ENCODE data around the gene MED13L.

The MED13L gene

GRCh38 chr12:116257215-116257614 is 20.3 kb downstream of the MED13L start:
- Histone ChIP-seq H3K9ac (0 out of 22 replicates have a peak overlapping the region, but pooled peaks of 1 of the 11 experiments have one; percentile 9), H3K27ac (no peak overlapping the region), H3K27me3 (no peaks in the 10 kb centered on the region), H3K4me3 (no peak overlapping the region), H3K36me3 (peaks cover 0 to 23% (median 14%) of the 10 kb centered on the region in 11 experiments; a peak in 13 of 22 replicates), H4K20me1 (peaks cover 95 to 100% (median 100%) of the 10 kb centered on the region in 11 experiments), H3K4me1 (peaks cover 9 to 55% (median 29%) of the 10 kb centered on the region in 10 experiments; a peak in 19 of 20 replicates), H3K4me2 (peak overlapping the region in 5 of 11 experiments; percentile 8 to 58 (median 19); a peak in 5 of 22 replicates), H3K9me3 (replicated peaks in 1 of 11) (peaks cover 2 to 29% (median 24%) of the 10 kb centered on the region in 11 experiments; a peak in 20 of 22 replicates)
- TF ChIP-seq Cebpa-rat (IDR thresholded peaks at IDR 0.05), result no peak

- Histone ChIP-seq H3K9me3 (replicated peaks in 1 of 11) (peaks cover 25 to 58% (median 50%) of the 10 kb centered on the region in 11 experiments), H3K4me2 (no peak overlapping the region; a peak in 1 of 22 replicates), H3K36me3 (peaks cover 0 to 39% (median 18%) of the 10 kb centered on the region in 11 experiments; a peak in 13 of 22 replicates), H3K9ac (no peak overlapping the region), H4K20me1 (peaks cover 73 to 98% (median 90%) of the 10 kb centered on the region in 11 experiments), H3K27me3 (no peaks in the 10 kb centered on the region), H3K4me1 (peaks cover 0 to 46% (median 20%) of the 10 kb centered on the region in 10 experiments; a peak in 16 of 20 replicates), H3K4me3 (no peak overlapping the region), H3K27ac (no peak overlapping the region)
- no peak for TF ChIP-seq Cebpa-rat (IDR thresholded peaks at IDR 0.05)
Observed at GRCh38 chr12:116249938-116250337, 27.6 kb downstream of the MED13L start.

- Histone ChIP-seq H3K27ac (no peak overlapping the region; a peak in 1 of 22 replicates), H3K4me3 (no peak overlapping the region), H3K9ac (no peak overlapping the region), H3K27me3 (no peaks in the 10 kb centered on the region), H4K20me1 (peaks cover 73 to 98% (median 90%) of the 10 kb centered on the region in 11 experiments), H3K36me3 (peaks cover 0 to 31% (median 17%) of the 10 kb centered on the region in 11 experiments; a peak in 12 of 22 replicates), H3K4me2 (peak overlapping the region in 5 of 11 experiments; percentile 0 to 34 (median 19); a peak in 6 of 22 replicates), H3K9me3 (replicated peaks in 1 of 11) (peaks cover 25 to 50% (median 43%) of the 10 kb centered on the region in 11 experiments), H3K4me1 (peaks cover 3 to 56% (median 28%) of the 10 kb centered on the region in 10 experiments; a peak in 17 of 20 replicates)
- no peak for TF ChIP-seq Cebpa-rat (IDR thresholded peaks at IDR 0.05)
Observed at GRCh38 chr12:116248930-116249329, 28.6 kb downstream of the MED13L start.

GRCh38 chr12:116248433-116248832 is 29.1 kb downstream of the MED13L start:
- Histone ChIP-seq H3K9ac (no peak overlapping the region), H4K20me1 (peaks cover 73 to 98% (median 90%) of the 10 kb centered on the region in 11 experiments), H3K4me2 (peak overlapping the region in 6 of 11 experiments; percentile 0 to 34 (median 18); a peak in 6 of 22 replicates), H3K27me3 (no peaks in the 10 kb centered on the region), H3K36me3 (peaks cover 0 to 27% (median 15%) of the 10 kb centered on the region in 11 experiments; a peak in 14 of 22 replicates), H3K27ac (no peak overlapping the region), H3K4me1 (peaks cover 7 to 61% (median 32%) of the 10 kb centered on the region in 10 experiments; a peak in 17 of 20 replicates), H3K4me3 (no peak overlapping the region), H3K9me3 (replicated peaks in 1 of 11) (peaks cover 25 to 45% (median 38%) of the 10 kb centered on the region in 11 experiments)
- no peak for TF ChIP-seq Cebpa-rat (IDR thresholded peaks at IDR 0.05)

GRCh38 chr12:116247377-116247776 is 30.1 kb downstream of the MED13L start:
- Histone ChIP-seq H4K20me1 (peaks cover 73 to 98% (median 90%) of the 10 kb centered on the region in 11 experiments), H3K9ac (no peak overlapping the region), H3K4me1 (peaks cover 10 to 71% (median 32%) of the 10 kb centered on the region in 10 experiments; a peak in 17 of 20 replicates), H3K36me3 (peaks cover 0 to 22% (median 9%) of the 10 kb centered on the region in 11 experiments; a peak in 12 of 22 replicates), H3K27me3 (no peaks in the 10 kb centered on the region), H3K4me3 (no peak overlapping the region), H3K4me2 (peak overlapping the region in 2 of 11 experiments; percentile 7 to 8; a peak in 2 of 22 replicates), H3K9me3 (replicated peaks in 1 of 11) (peaks cover 21 to 34% (median 29%) of the 10 kb centered on the region in 11 experiments), H3K27ac (no peak overlapping the region)
- no peak for TF ChIP-seq Cebpa-rat (IDR thresholded peaks at IDR 0.05)

GRCh38 chr12:116246490-116247179 is 30.9 kb downstream of the MED13L start:
- H3K9ac ChIP-seq, result no peak overlapping the region
- TF ChIP-seq Cebpa-rat (IDR thresholded peaks at IDR 0.05), result no peak
- H3K4me2 ChIP-seq, result peak overlapping the region in 5 of 11 experiments; percentile 4 to 85 (median 58); a peak in 9 of 22 replicates
- 0 out of 22 replicates have a peak overlapping the region, but pooled peaks of 1 of the 11 experiments have one; percentile 50 for H3K27ac ChIP-seq
- H3K4me3 ChIP-seq, result no peak overlapping the region
- peaks cover 10 to 77% (median 32%) of the 10 kb centered on the region in 10 experiments; a peak in 17 of 20 replicates for H3K4me1 ChIP-seq
- peaks cover 18 to 27% (median 21%) of the 10 kb centered on the region in 11 experiments for H3K9me3 ChIP-seq (replicated peaks in 1 of 11)
- peaks cover 0 to 15% (median 4%) of the 10 kb centered on the region in 11 experiments; a peak in 8 of 22 replicates for H3K36me3 ChIP-seq
- H3K27me3 ChIP-seq, result no peaks in the 10 kb centered on the region
- peaks cover 76 to 98% (median 90%) of the 10 kb centered on the region in 11 experiments for H4K20me1 ChIP-seq

GRCh38 chr12:116245189-116245588 is 32.3 kb downstream of the MED13L start:
- H3K9me3 ChIP-seq (replicated peaks in 1 of 11), result peaks cover 5 to 19% (median 13%) of the 10 kb centered on the region in 11 experiments; a peak in 17 of 22 replicates
- no peaks in the 10 kb centered on the region for H3K27me3 ChIP-seq
- H3K4me3 ChIP-seq, result no peak overlapping the region
- H3K4me1 ChIP-seq, result peaks cover 10 to 91% (median 32%) of the 10 kb centered on the region in 10 experiments; a peak in 17 of 20 replicates
- peaks cover 90 to 98% (median 96%) of the 10 kb centered on the region in 11 experiments for H4K20me1 ChIP-seq
- peak overlapping the region in 5 of 11 experiments; percentile 20 to 85 (median 58); a peak in 8 of 22 replicates for H3K4me2 ChIP-seq
- TF ChIP-seq Cebpa-rat (IDR thresholded peaks at IDR 0.05), result no peak
- H3K36me3 ChIP-seq, result peaks cover 0 to 26% (median 11%) of the 10 kb centered on the region in 11 experiments; a peak in 16 of 22 replicates
- no peak overlapping the region for H3K9ac ChIP-seq
- H3K27ac ChIP-seq, result no peak overlapping the region

GRCh38 chr12:116244474-116245090 is 32.9 kb downstream of the MED13L start:
- H3K9ac ChIP-seq, result no peak overlapping the region
- no peak overlapping the region for H3K4me3 ChIP-seq
- no peaks in the 10 kb centered on the region for H3K27me3 ChIP-seq
- peaks cover 96 to 98% (median 98%) of the 10 kb centered on the region in 11 experiments for H4K20me1 ChIP-seq
- peaks cover 10 to 95% (median 32%) of the 10 kb centered on the region in 10 experiments; a peak in 17 of 20 replicates for H3K4me1 ChIP-seq
- peaks cover 0 to 28% (median 14%) of the 10 kb centered on the region in 11 experiments; a peak in 16 of 22 replicates for H3K36me3 ChIP-seq
- H3K4me2 ChIP-seq, result peak overlapping the region in 8 of 11 experiments; percentile 13 to 85 (median 36); a peak in 8 of 22 replicates
- no peak overlapping the region for H3K27ac ChIP-seq
- H3K9me3 ChIP-seq (replicated peaks in 1 of 11), result peaks cover 0 to 13% (median 6%) of the 10 kb centered on the region in 11 experiments; a peak in 13 of 22 replicates
- TF ChIP-seq Cebpa-rat (IDR thresholded peaks at IDR 0.05), result no peak

Measured in BLaER1 treated with 17β-estradiol and CSF1 and Interleukin-3, amounts not matched to agents 10 nM and 100 nM (cell line).